Esophagus squamous epithelium (tissue), 5 donors: Measurements from ENCODE around the gene CLMP. TPM values are rescaled to one million over a fixed set of nuclear protein-coding genes. Genes with fewer than 3 reads are reported as not detected.

Experiments
- DNase-seq: peaks from one replicate; lab custom pipeline; 2025; lab: John Stamatoyannopoulos, UW
- H3K27ac ChIP-seq, 4 donors: fragments of 200-600 bp; sonication (generic); one replicate each; pipeline ENCODE4 v1.5.1; 2016 to 2019; ENCODE audit warnings: mild to moderate bottlenecking in 1 of 4
- H3K27me3 ChIP-seq, 4 donors: fragments of 200-600 bp; sonication (generic); 1 replicate in 3 of 4; 2 replicates in 1 of 4; pipeline versions ENCODE4 v1.5.1 to v1.6.0; 2017 to 2021; ENCODE audit warnings: antibody characterized with exemption in 1 of 4
- H3K36me3 ChIP-seq, 3 donors: fragments of 200-600 bp; sonication (generic); one replicate each; pipeline ENCODE4 v1.5.1; 2016 to 2019
- H3K4me1 ChIP-seq, 3 donors: fragments of 200-600 bp; sonication (generic); one replicate each; pipeline ENCODE4 v1.5.1; 2017 to 2019
- H3K4me3 ChIP-seq, 4 donors: fragments of 200-600 bp; sonication (generic); 1 replicate in 3 of 4; 2 replicates in 1 of 4; pipeline ENCODE4 v1.5.1; 2016 to 2019; ENCODE audit warnings: mild to moderate bottlenecking in 2 of 4, moderate library complexity in 1 of 4
- H3K9me3 ChIP-seq, 3 donors: fragments of 200-600 bp; sonication (generic); one replicate each; pipeline ENCODE4 v1.5.1; 2016 to 2019
- POLR2A ChIP-seq, 4 donors: fragments of 450-650 bp; IDR thresholded peaks; one replicate each; pipeline ENCODE4 v1.6.1; 2017; ENCODE audit warnings: antibody characterized with exemption in 4 of 4, mild to moderate bottlenecking in 4 of 4, moderate library complexity in 3 of 4
- WGBS, 2 donors: methylation state at CpG; one replicate each; pipeline ENCODE4 v1.1.5; 2018; 5-methylcytosine and 5-hydroxymethylcytosine counted together
- intact Hi-C: fragments of 100-400 bp; cut with DNase I; formaldehyde crosslinking; loops from one replicate; pipeline ENCODE4 v1.15.0; 2022
- total RNA-seq, 4 donors: library from RNA; depleted of rRNA; stranded (reverse); fragments of >200 nt; gene quantifications; one replicate each; pipeline ENCODE4 v1.1.0, GENCODE V29; 2016
- TF ChIP-seq, protein P1 (sequence below), 6 experiments: fragments of 450-650 bp in 4 of 6; fragments of 200-600 bp in 2 of 6; sonication (generic) in 2 of 6; IDR thresholded peaks; one replicate each; pipeline ENCODE4 v1.5.1; 2016 to 2019; ENCODE audit warnings: antibody characterized with exemption in 6 of 6, mild to moderate bottlenecking in 4 of 6, moderate library complexity in 4 of 6
- donor health status: DM: yes; HTN: yes; CAD: no.

CLMP gene
- total RNA-seq, 4 donors from 2014 or later: 4.8 to 47.9 (median 15.2) TPM

DNA sequence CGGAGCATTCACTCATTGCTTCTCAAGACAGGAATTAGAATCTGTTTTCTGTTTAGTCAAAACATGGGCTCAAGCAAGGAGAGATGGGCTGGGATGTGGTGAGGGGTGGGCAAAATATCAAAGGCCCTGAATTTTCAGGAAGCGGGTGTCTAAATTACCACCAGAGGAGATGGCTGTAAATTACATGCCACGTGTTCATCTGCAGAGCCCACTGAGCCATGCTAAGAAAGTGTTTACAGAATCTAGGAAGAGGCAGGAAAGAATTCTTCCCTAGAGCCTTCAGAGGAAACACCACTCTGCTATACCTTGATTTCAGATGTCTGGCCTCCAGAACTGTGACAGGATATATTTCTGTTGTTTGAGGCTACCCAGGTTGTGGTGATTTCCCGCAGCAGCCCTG, 46.1 kb downstream of the CLMP start:
- peaks cover 0 to 23% (median 5%) of the 10 kb centered on the region in 3 donors for H3K4me1 ChIP-seq
- H3K27ac ChIP-seq: no peak overlapping the region
- DNase-seq: no peak
- whole genome bisulfite sequencing, 2 donors: 85 to 90% methylated on average over 4 of the region's 4 CpGs
- intact Hi-C loops: no loop called here
- H3K9me3 ChIP-seq: no peaks in the 10 kb centered on the region
- no peak for TF ChIP-seq POLR2A (IDR thresholded peaks at IDR 0.05)
- TF ChIP-seq, protein P1, sequence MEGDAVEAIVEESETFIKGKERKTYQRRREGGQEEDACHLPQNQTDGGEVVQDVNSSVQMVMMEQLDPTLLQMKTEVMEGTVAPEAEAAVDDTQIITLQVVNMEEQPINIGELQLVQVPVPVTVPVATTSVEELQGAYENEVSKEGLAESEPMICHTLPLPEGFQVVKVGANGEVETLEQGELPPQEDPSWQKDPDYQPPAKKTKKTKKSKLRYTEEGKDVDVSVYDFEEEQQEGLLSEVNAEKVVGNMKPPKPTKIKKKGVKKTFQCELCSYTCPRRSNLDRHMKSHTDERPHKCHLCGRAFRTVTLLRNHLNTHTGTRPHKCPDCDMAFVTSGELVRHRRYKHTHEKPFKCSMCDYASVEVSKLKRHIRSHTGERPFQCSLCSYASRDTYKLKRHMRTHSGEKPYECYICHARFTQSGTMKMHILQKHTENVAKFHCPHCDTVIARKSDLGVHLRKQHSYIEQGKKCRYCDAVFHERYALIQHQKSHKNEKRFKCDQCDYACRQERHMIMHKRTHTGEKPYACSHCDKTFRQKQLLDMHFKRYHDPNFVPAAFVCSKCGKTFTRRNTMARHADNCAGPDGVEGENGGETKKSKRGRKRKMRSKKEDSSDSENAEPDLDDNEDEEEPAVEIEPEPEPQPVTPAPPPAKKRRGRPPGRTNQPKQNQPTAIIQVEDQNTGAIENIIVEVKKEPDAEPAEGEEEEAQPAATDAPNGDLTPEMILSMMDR (IDR thresholded peaks at IDR 0.05): no peak
- H3K36me3 ChIP-seq: no peaks in the 10 kb centered on the region
- H3K27me3 ChIP-seq: no peaks in the 10 kb centered on the region
- no peak overlapping the region for H3K4me3 ChIP-seq

- H3K4me3 ChIP-seq: no peak overlapping the region
- peaks cover 0 to 23% (median 5%) of the 10 kb centered on the region in 3 donors for H3K4me1 ChIP-seq
- intact Hi-C loops: no loop called here
- no peak for TF ChIP-seq POLR2A (IDR thresholded peaks at IDR 0.05)
- TF ChIP-seq, protein P1 (IDR thresholded peaks at IDR 0.05): no peak
- WGBS, 2 donors: 64 to 78% methylated on average over 6 of the region's 9 CpGs
- H3K36me3 ChIP-seq: no peaks in the 10 kb centered on the region
- H3K27ac ChIP-seq: peak overlapping the region; percentile 12 to 59 (median 38)
- no peak for DNase-seq
- H3K9me3 ChIP-seq: no peaks in the 10 kb centered on the region
- H3K27me3 ChIP-seq: no peaks in the 10 kb centered on the region
These were observed 49.4 kb downstream of the CLMP start for GRCh38 chr11:123145661-123146060.

DNA sequence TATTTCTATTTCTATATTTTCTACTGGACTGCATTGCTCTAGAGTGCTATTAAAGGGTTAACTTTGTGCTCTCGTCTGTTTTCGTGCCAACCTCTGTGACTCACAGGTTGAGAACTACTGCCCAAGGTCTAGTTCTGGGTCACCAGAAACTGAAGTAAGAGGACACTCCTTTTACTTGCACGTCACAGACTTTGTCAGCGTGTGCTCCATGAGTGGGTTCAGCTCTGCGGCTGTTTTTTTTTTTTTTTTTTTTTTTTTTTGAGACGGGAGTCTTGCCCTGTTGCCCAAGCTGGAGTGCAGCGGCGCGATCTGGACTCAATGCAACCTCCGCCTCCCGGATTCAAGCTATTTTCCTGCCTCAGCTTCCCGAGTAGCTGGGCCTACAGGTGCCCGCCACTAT, 49.8 kb downstream of the CLMP start:
- no peaks in the 10 kb centered on the region for H3K27me3 ChIP-seq
- 13 to 37% methylated on average over 13 of the region's 13 CpGs for WGBS, 2 donors
- no peaks in the 10 kb centered on the region for H3K9me3 ChIP-seq
- H3K27ac ChIP-seq: peak overlapping the region in 3 of 4 donors; percentile 12 to 59 (median 55)
- peaks cover 0 to 23% (median 5%) of the 10 kb centered on the region in 3 donors for H3K4me1 ChIP-seq
- intact Hi-C loops: no loop called here
- H3K36me3 ChIP-seq: no peaks in the 10 kb centered on the region
- no peak for DNase-seq
- no peak for TF ChIP-seq POLR2A (IDR thresholded peaks at IDR 0.05)
- TF ChIP-seq, protein P1 (IDR thresholded peaks at IDR 0.05): no peak
- no peak overlapping the region for H3K4me3 ChIP-seq

DNA sequence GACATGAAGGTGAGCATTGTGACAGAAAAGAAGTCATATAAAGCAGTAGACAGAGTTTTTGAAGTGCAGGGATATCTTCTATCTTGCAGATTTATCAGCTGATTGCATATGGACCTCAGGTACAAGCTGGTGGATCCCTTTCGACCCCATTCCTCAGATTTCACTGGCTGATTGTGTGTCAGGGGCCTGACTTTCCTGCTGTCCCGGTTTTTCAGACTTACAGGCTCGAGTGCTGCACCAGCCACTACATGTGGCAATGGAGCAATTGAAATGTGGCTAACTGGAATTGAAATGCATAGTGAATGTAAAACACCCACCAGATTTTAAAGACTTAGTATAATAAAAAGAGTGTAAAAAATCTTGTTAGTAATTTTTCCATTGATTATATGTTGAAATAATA, 50.3 kb downstream of the CLMP start:
- no peak for DNase-seq
- no peaks in the 10 kb centered on the region for H3K9me3 ChIP-seq
- TF ChIP-seq, protein P1 (IDR thresholded peaks at IDR 0.05): no peak
- TF ChIP-seq POLR2A (IDR thresholded peaks at IDR 0.05): no peak
- H3K27ac ChIP-seq: no peak overlapping the region
- intact Hi-C loops: no loop called here
- H3K36me3 ChIP-seq: no peaks in the 10 kb centered on the region
- no peaks in the 10 kb centered on the region for H3K27me3 ChIP-seq
- peaks cover 0 to 23% (median 5%) of the 10 kb centered on the region in 3 donors for H3K4me1 ChIP-seq
- 33 to 60% methylated on average over 3 of the region's 3 CpGs for WGBS, 2 donors
- H3K4me3 ChIP-seq: no peak overlapping the region

GRCh38 chr11:123143921-123144320, 51.1 kb downstream of the CLMP start:
- no peaks in the 10 kb centered on the region for H3K36me3 ChIP-seq
- DNase-seq: no peak
- intact Hi-C loops: no loop called here
- H3K4me3 ChIP-seq: no peak overlapping the region
- no peak overlapping the region for H3K27ac ChIP-seq
- H3K27me3 ChIP-seq: no peaks in the 10 kb centered on the region
- peaks cover 0 to 23% (median 5%) of the 10 kb centered on the region in 3 donors for H3K4me1 ChIP-seq
- WGBS, 2 donors: 85 to 100% methylated on average over 1 to 2 of the region's 2 CpGs
- TF ChIP-seq POLR2A (IDR thresholded peaks at IDR 0.05): no peak
- TF ChIP-seq, protein P1 (IDR thresholded peaks at IDR 0.05): no peak
- H3K9me3 ChIP-seq: no peaks in the 10 kb centered on the region
